H1 (cell line): ENCODE results near the gene DYNC2I2. TPM values are rescaled to one million over a fixed set of nuclear protein-coding genes. Genes with fewer than 3 reads are reported as not detected.
A peak's percentile ranks its signal among the peaks of the same experiment; 100 is the strongest.

Experiments used
- CTCF ChIA-PET: fragments of 300-600 bp; sonication (Branson Sonifier 250); formaldehyde crosslinking; loops from one replicate; lab custom pipeline; 2021; ENCODE audit not compliant: partially characterized antibody; lab: Charles Lee
- POLR2A ChIA-PET: fragments of 300-600 bp; sonication (Branson Sonifier 250); formaldehyde crosslinking; loops from one replicate; lab custom pipeline; 2021; ENCODE audit warnings: inconsistent platforms; ENCODE audit not compliant: partially characterized antibody; lab: Charles Lee
- DNase-seq, 2 experiments: peaks; one replicate each; pipeline versions ENCODE4 v3.0.0 to v3.0.0-alpha.2; 2010 to 2022; ENCODE audit warnings: low spot score in 2 of 2, low read depth in 1 of 2, mixed read lengths in 1 of 2
- FAIRE-seq: peaks from 2 replicates; lab custom pipeline; 2011; peaks lifted over from hg19 to GRCh38; lab: Jason Lieb, UNC
- H2AFZ ChIP-seq: 2 replicates; pipeline ENCODE4 v1.8.1; 2012; ENCODE audit warnings: low read length, inconsistent platforms
- H2AK5ac ChIP-seq: 2 replicates; pipeline ENCODE4 v1.6.1; 2013; ENCODE audit warnings: low read depth, low read length
- H2BK120ac ChIP-seq: replicated peaks from 2 replicates; pipeline ENCODE3; 2013; ENCODE audit warnings: low read depth, low read length, inconsistent platforms
- H2BK12ac ChIP-seq: 2 replicates; pipeline ENCODE4 v1.6.1; 2013; ENCODE audit warnings: low read depth, low read length
- H2BK15ac ChIP-seq: 2 replicates; pipeline ENCODE4 v1.6.1; 2013; ENCODE audit warnings: low read length
- H2BK20ac ChIP-seq: 2 replicates; pipeline ENCODE4 v1.6.1; 2013; ENCODE audit warnings: low read length
- H2BK5ac ChIP-seq: 2 replicates; pipeline ENCODE4 v1.6.1; 2013; ENCODE audit warnings: low read depth, low read length
- H3K14ac ChIP-seq: 2 replicates; pipeline ENCODE4 v1.6.1; 2013; ENCODE audit warnings: inconsistent platforms; ENCODE audit not compliant: insufficient read length
- H3K18ac ChIP-seq: 2 replicates; pipeline ENCODE4 v1.6.1; 2013; ENCODE audit warnings: low read length; ENCODE audit errors: extremely low read depth
- H3K23ac ChIP-seq: 2 replicates; pipeline ENCODE4 v1.6.1; 2013; ENCODE audit warnings: inconsistent platforms; ENCODE audit not compliant: insufficient read length
- H3K23me2 ChIP-seq: 2 replicates; pipeline ENCODE4 v1.6.1; 2013; ENCODE audit warnings: low read depth, low read length
- H3K27ac ChIP-seq: 2 replicates; pipeline ENCODE4 v1.6.1; 2011; ENCODE audit warnings: low read depth, low read length, inconsistent platforms
- H3K27me3 ChIP-seq, 4 experiments: replicated peaks in 1 of 4; 1 replicate in 1 of 4; 2 replicates in 3 of 4; pipeline versions ENCODE4 v1.6.1 to v1.8.1; 2011 to 2013; ENCODE audit warnings: low read length in 3 of 4, mild to moderate bottlenecking in 3 of 4, inconsistent platforms in 2 of 4, mixed read lengths in 2 of 4, moderate library complexity in 1 of 4; ENCODE audit not compliant: control insufficient read depth in 3 of 4, insufficient read depth in 3 of 4; ENCODE audit errors: extremely low read depth in 1 of 4
- H3K36me3 ChIP-seq, 4 experiments: 2 replicates each; pipeline versions ENCODE4 v1.6.1 to v1.8.1; 2011 to 2013; ENCODE audit warnings: mild to moderate bottlenecking in 4 of 4, low read length in 3 of 4, moderate library complexity in 2 of 4, control low read depth in 1 of 4, inconsistent platforms in 1 of 4; ENCODE audit not compliant: insufficient read depth in 4 of 4, control insufficient read depth in 2 of 4
- H3K4ac ChIP-seq: replicated peaks from 2 replicates; pipeline ENCODE3; 2013; ENCODE audit warnings: low read length, low read depth, mixed read lengths, inconsistent platforms; ENCODE audit not compliant: insufficient read length
- H3K4me1 ChIP-seq, 4 experiments: replicated peaks in 1 of 4; 1 replicate in 1 of 4; 2 replicates in 3 of 4; pipeline versions ENCODE4 v1.6.1 to v1.8.1; 2011 to 2013; ENCODE audit warnings: low read length in 3 of 4, inconsistent platforms in 2 of 4, mixed read lengths in 1 of 4; ENCODE audit not compliant: insufficient read depth in 4 of 4, control insufficient read depth in 3 of 4
- H3K4me2 ChIP-seq, 2 experiments: 2 replicates each; pipeline versions ENCODE4 v1.6.1 to v1.8.1; 2011 to 2013; ENCODE audit warnings: low read depth in 2 of 2, low read length in 2 of 2, control low read depth in 1 of 2, inconsistent platforms in 1 of 2, mild to moderate bottlenecking in 1 of 2; ENCODE audit not compliant: insufficient read depth in 1 of 2
- H3K4me3 ChIP-seq, 4 experiments: fragments of 200-600, 300-600 bp in 1 of 4; sonication (generic), shearing (Covaris generic), sonication (Bioruptor Twin) in 1 of 4; 2 replicates each; pipeline versions ENCODE4 v1.5.1 to v1.8.1; 2011 to 2016; ENCODE audit warnings: low read length in 4 of 4, low read depth in 3 of 4, control low read depth in 2 of 4, inconsistent platforms in 2 of 4, mild to moderate bottlenecking in 2 of 4, mixed read lengths in 1 of 4, moderate library complexity in 1 of 4; ENCODE audit not compliant: insufficient read depth in 2 of 4; ENCODE audit errors: extremely low read depth in 1 of 4
- H3K56ac ChIP-seq: replicated peaks from 2 replicates; pipeline ENCODE3; 2013; ENCODE audit warnings: low read depth, mild to moderate bottlenecking, mixed read lengths, low read length, inconsistent platforms; ENCODE audit not compliant: insufficient read length
- H3K79me1 ChIP-seq: 2 replicates; pipeline ENCODE4 v1.6.1; 2013; ENCODE audit warnings: low read depth, low read length, control low read depth
- H3K79me2 ChIP-seq, 2 experiments: 2 replicates each; pipeline versions ENCODE4 v1.6.1 to v1.8.1; 2012 to 2013; ENCODE audit warnings: low read length in 2 of 2, mild to moderate bottlenecking in 2 of 2, inconsistent platforms in 1 of 2; ENCODE audit not compliant: insufficient read depth in 2 of 2, control insufficient read depth in 1 of 2
- H3K9ac ChIP-seq, 4 experiments: replicated peaks in 1 of 4; 1 replicate in 1 of 4; 2 replicates in 3 of 4; pipeline versions ENCODE4 v1.6.1 to v1.8.1; 2011 to 2013; ENCODE audit warnings: low read depth in 3 of 4, low read length in 3 of 4, control low read depth in 2 of 4, mild to moderate bottlenecking in 2 of 4, moderate library complexity in 2 of 4, inconsistent platforms in 1 of 4; ENCODE audit errors: extremely low read depth in 1 of 4
- H3K9me3 ChIP-seq, 2 experiments: 2 replicates each; pipeline versions ENCODE4 v1.6.1 to v1.8.1; 2012 to 2013; ENCODE audit warnings: mild to moderate bottlenecking in 2 of 2, moderate library complexity in 2 of 2, control low read depth in 1 of 2, inconsistent platforms in 1 of 2, low read depth in 1 of 2, low read length in 1 of 2, mixed read lengths in 1 of 2; ENCODE audit not compliant: insufficient read depth in 2 of 2
- H4K20me1 ChIP-seq, 2 experiments: replicated peaks in 1 of 2; 2 replicates each; pipeline versions ENCODE3 to v1.8.1; 2011 to 2013; ENCODE audit warnings: inconsistent platforms in 2 of 2, low read length in 2 of 2, mild to moderate bottlenecking in 1 of 2; ENCODE audit not compliant: insufficient read depth in 2 of 2, control insufficient read depth in 1 of 2
- H4K5ac ChIP-seq: 2 replicates; pipeline ENCODE4 v1.6.1; 2013; ENCODE audit warnings: low read length, low read depth, mixed read lengths, inconsistent platforms; ENCODE audit not compliant: insufficient read length
- H4K8ac ChIP-seq: 2 replicates; pipeline ENCODE4 v1.8.0; 2013; ENCODE audit warnings: mild to moderate bottlenecking, moderate library complexity, low read length, inconsistent platforms; ENCODE audit not compliant: insufficient read depth; ENCODE audit errors: extremely low read depth
- H4K91ac ChIP-seq: replicated peaks from 2 replicates; pipeline ENCODE3; 2013; ENCODE audit warnings: low read length, mixed read lengths, inconsistent platforms; ENCODE audit not compliant: insufficient read length
- BRCA1 ChIP-seq: IDR thresholded peaks from 2 replicates; pipeline ENCODE4 v1.6.1; 2012; ENCODE audit warnings: low read depth, low read length, improper control_type of control experiment
- KDM4A ChIP-seq: IDR thresholded peaks from one replicate; pipeline ENCODE4 v1.7.1; 2012; ENCODE audit warnings: low read depth, mild to moderate bottlenecking, moderate library complexity, low read length, inconsistent platforms; ENCODE audit not compliant: severe bottlenecking
- RFX5 ChIP-seq: IDR thresholded peaks from 2 replicates; pipeline ENCODE4 v1.6.1; 2011; ENCODE audit warnings: low read depth, low read length, improper control_type of control experiment, borderline replicate concordance
- SAP30 ChIP-seq: fragments of 300-600 bp; sonication (generic); IDR thresholded peaks from 2 replicates; pipeline ENCODE4 v1.7.1; 2012; ENCODE audit warnings: low read length, moderate library complexity, mild to moderate bottlenecking, inconsistent platforms; ENCODE audit not compliant: insufficient read depth, insufficient replicate concordance
- SIN3A ChIP-seq, 2 experiments: IDR thresholded peaks in 1 of 2; conservative IDR thresholded peaks in 1 of 2; 2 replicates each; pipeline ENCODE4 v1.6.1; 2011 to 2012; ENCODE audit warnings: low read length in 2 of 2, improper control_type of control experiment in 1 of 2, low read depth in 1 of 2, mild to moderate bottlenecking in 1 of 2
- SIRT6 ChIP-seq: IDR thresholded peaks from one replicate; pipeline ENCODE4 v1.7.1; 2012; ENCODE audit warnings: low read length, inconsistent platforms
- WGBS, 2 experiments: shearing (Covaris generic) in 1 of 2; methylation state at CpG; one replicate each; pipeline versions ENCODE4 v1.1.6 to v1.1.7; 2013 to 2015; ENCODE audit warnings: low lambda C conversion rate in 2 of 2, mixed read lengths in 2 of 2, inconsistent platforms in 1 of 2, low coverage in 1 of 2, missing lambda C conversion rate in 1 of 2; ENCODE audit not compliant: insufficient replicate concordance in 2 of 2, insufficient coverage in 1 of 2, insufficient read length in 1 of 2; ENCODE audit errors: extremely low coverage in 1 of 2, missing lambda C conversion rate in 1 of 2; 5-methylcytosine and 5-hydroxymethylcytosine counted together
- polyA plus RNA-seq, 7 experiments: library from polyadenylated mRNA; depleted of rRNA in 3 of 7; stranded (reverse) in 5 of 7; unstranded in 2 of 7; fragments of >200 nt in 5 of 7; fragments of 200-250 nt in 2 of 7; gene quantifications; 1 replicate in 5 of 7; 2 replicates in 1 of 7; 4 replicates in 1 of 7; pipeline versions ENCODE4 v1.2.1 to v1.2.3, GENCODE V29; 2011 to 2013; ENCODE audit warnings: missing spikeins in 2 of 7, mixed read lengths in 2 of 7
- total RNA-seq: library from RNA; stranded (reverse); fragmentation: NEBNext Ultra II Directional; extraction: Animal tissue kit (Norgen Biotek cat#: 25700); gene quantifications from 2 replicates; pipeline ENCODE4 v1.2.1, GENCODE V29; 2021
- TF ChIP-seq, protein P1 (sequence below), 3 experiments: IDR thresholded peaks; 1 replicate in 2 of 3; 2 replicates in 1 of 3; pipeline versions ENCODE4 v1.5.1 to v1.6.1; 2011; ENCODE audit warnings: low read length in 3 of 3, mild to moderate bottlenecking in 3 of 3, inconsistent platforms in 2 of 3, low read depth in 1 of 3, moderate library complexity in 1 of 3; ENCODE audit not compliant: insufficient read depth in 1 of 3; ENCODE audit errors: control extremely low read depth in 1 of 3

The DYNC2I2 gene
- total and polyA plus RNA-seq, 2 of the 8 experiments (the other 6 are each of a cell fraction or from before 2014, with no cell fraction given) = 58.0 to 78.5 TPM

GRCh38 chr9:128688501-128689292 lies 32.0 kb upstream of the DYNC2I2 start, which contains the start of gene SET:
Gene SET, plus strand, starts transcription at chr9:128689222. Its CDS starts 361 bp downstream, at chr9:128689583.
- H4K20me1 ChIP-seq = peaks cover 31 to 36% of the 10 kb centered on the region in 2 experiments
- H3K14ac ChIP-seq = no peak within 1 kb of the TSS
- peaks cover 24% of the 10 kb centered on the region for H3K23me2 ChIP-seq
- no peaks in the 10 kb centered on the region for H3K9me3 ChIP-seq
- peak; percentile 80 to 92 for DNase-seq
- H3K79me2 ChIP-seq = peaks cover 40 to 81% of the 10 kb centered on the region in 2 experiments
- peak within 1 kb of the TSS; percentile 42 for H3K56ac ChIP-seq
- no peak within 1 kb of the TSS for H3K23ac ChIP-seq
- H2BK120ac ChIP-seq = no peak within 1 kb of the TSS
- peak within 1 kb of the TSS; percentile 49 for H3K18ac ChIP-seq
- peak within 1 kb of the TSS; percentile 90 for H4K5ac ChIP-seq
- ChIA-PET POLR2A (interaction anchor here (0.9 to 46.1 kb wide), 11 partner anchors 7 to 392 kb away, joined by 3 to 1197 read pairs (median 9); partner anchors contain the start of genes DOLPP1, DYNC2I2, PKN3 and SET), CTCF (interaction anchor here (0.6 to 1.8 kb wide), 4 partner anchors 13 to 126 kb away, joined by 3 to 5 read pairs (median 4); partner anchors contain the start of gene PKN3)
- 0 out of 2 replicates have a peak within 1 kb of the TSS, but pooled peaks have one; percentile 11 for H2AK5ac ChIP-seq
- peak within 1 kb of the TSS; percentile 82 to 96 (median 92) for H3K4me3 ChIP-seq
- H3K4me2 ChIP-seq = peak within 1 kb of the TSS; percentile 90 to 100
- H3K9ac ChIP-seq = peak within 1 kb of the TSS; percentile 84 to 99 (median 88)
- peak within 1 kb of the TSS; percentile 49 for H4K91ac ChIP-seq
- no peak within 1 kb of the TSS; the same call in 1 of the 2 replicates for H2BK15ac ChIP-seq
- no peaks in the 10 kb centered on the region for H3K27me3 ChIP-seq
- peaks cover 8% of the 10 kb centered on the region; the same call in 1 of the 2 replicates for H3K79me1 ChIP-seq
- H3K4ac ChIP-seq = no peak within 1 kb of the TSS
- peak within 1 kb of the TSS; percentile 90; the same call in 1 of the 2 replicates for H4K8ac ChIP-seq
- no peak within 1 kb of the TSS for H2BK20ac ChIP-seq
- peak within 1 kb of the TSS; percentile 32; the same call in 1 of the 2 replicates for H2BK12ac ChIP-seq
- peak within 1 kb of the TSS; percentile 86 for H3K27ac ChIP-seq
- FAIRE-seq = no peak
- H2AFZ ChIP-seq = no peak within 1 kb of the TSS
- H3K4me1 ChIP-seq = peaks cover 6 to 15% (median 8%) of the 10 kb centered on the region in 4 experiments; a peak in 6 of 7 replicates
- peaks cover 13 to 55% (median 25%) of the 10 kb centered on the region in 4 experiments for H3K36me3 ChIP-seq
- WGBS, 2 experiments = 7% methylated on average over 25 of the region's 93 CpGs; no CpG with 5 or more reads in 1 of the 2 experiments
- peak within 1 kb of the TSS; percentile 93 for H2BK5ac ChIP-seq
- TF ChIP-seq SIRT6 = no peak
- no peak for TF ChIP-seq RFX5
- peak; percentile 22 for TF ChIP-seq KDM4A
- no peak for TF ChIP-seq BRCA1
- no peak; a peak in 1 of 4 replicates for TF ChIP-seq SIN3A (conservative IDR thresholded peaks at IDR 0.05 in 1 of 2, IDR thresholded peaks at IDR 0.05 in 1 of 2; ENCODE audit: low read depth in 1 of 2, low read length in 2 of 2)
- TF ChIP-seq, protein P1, sequence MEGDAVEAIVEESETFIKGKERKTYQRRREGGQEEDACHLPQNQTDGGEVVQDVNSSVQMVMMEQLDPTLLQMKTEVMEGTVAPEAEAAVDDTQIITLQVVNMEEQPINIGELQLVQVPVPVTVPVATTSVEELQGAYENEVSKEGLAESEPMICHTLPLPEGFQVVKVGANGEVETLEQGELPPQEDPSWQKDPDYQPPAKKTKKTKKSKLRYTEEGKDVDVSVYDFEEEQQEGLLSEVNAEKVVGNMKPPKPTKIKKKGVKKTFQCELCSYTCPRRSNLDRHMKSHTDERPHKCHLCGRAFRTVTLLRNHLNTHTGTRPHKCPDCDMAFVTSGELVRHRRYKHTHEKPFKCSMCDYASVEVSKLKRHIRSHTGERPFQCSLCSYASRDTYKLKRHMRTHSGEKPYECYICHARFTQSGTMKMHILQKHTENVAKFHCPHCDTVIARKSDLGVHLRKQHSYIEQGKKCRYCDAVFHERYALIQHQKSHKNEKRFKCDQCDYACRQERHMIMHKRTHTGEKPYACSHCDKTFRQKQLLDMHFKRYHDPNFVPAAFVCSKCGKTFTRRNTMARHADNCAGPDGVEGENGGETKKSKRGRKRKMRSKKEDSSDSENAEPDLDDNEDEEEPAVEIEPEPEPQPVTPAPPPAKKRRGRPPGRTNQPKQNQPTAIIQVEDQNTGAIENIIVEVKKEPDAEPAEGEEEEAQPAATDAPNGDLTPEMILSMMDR (IDR thresholded peaks at IDR 0.05; ENCODE audit: control extremely low read depth in 1 of 3, insufficient read depth in 1 of 3, low read depth in 1 of 3, low read length in 3 of 3) = no peak; a peak in 1 of 4 replicates
- TF ChIP-seq SAP30 = no peak
